Spleen (tissue), 11 donors: Measurements from ENCODE around the gene METRNL. TPM values are rescaled to one million over a fixed set of nuclear protein-coding genes. Genes with fewer than 3 reads are reported as not detected.

Experiments
- DNase-seq: peaks from one replicate; pipeline ENCODE4 v3.0.0-alpha.2; 2020
- H3K27ac ChIP-seq, 8 donors: fragments of 200-600 bp; sonication (generic) in 7 of 8; 1 replicate in 4 of 8; 2 replicates in 4 of 8; pipeline versions ENCODE4 v1.5.0 to v1.8.0; 2016 to 2021; ENCODE audit warnings: inconsistent platforms in 4 of 8, mild to moderate bottlenecking in 4 of 8, moderate library complexity in 1 of 8
- H3K27me3 ChIP-seq, 7 donors: fragments of 200-600 bp; sonication (generic) in 6 of 7; replicated peaks in 1 of 7; 1 replicate in 4 of 7; 2 replicates in 3 of 7; pipeline versions ENCODE4 v1.5.0 to v1.8.0; 2016 to 2021; ENCODE audit warnings: inconsistent platforms in 3 of 7, mild to moderate bottlenecking in 1 of 7
- H3K36me3 ChIP-seq, 6 donors: fragments of 200-600 bp; sonication (generic) in 5 of 6; 1 replicate in 4 of 6; 2 replicates in 2 of 6; pipeline versions ENCODE4 v1.5.0 to v1.8.0; 2016 to 2021; ENCODE audit warnings: inconsistent platforms in 2 of 6
- H3K4me1 ChIP-seq, 6 donors: fragments of 200-600 bp; sonication (generic) in 5 of 6; 1 replicate in 3 of 6; 2 replicates in 3 of 6; pipeline versions ENCODE4 v1.5.0 to v1.8.0; 2016 to 2021; ENCODE audit warnings: inconsistent platforms in 3 of 6
- H3K4me3 ChIP-seq, 8 donors: fragments of 200-600 bp; sonication (generic) in 7 of 8; 1 replicate in 4 of 8; 2 replicates in 4 of 8; pipeline versions ENCODE4 v1.5.0 to v1.8.0; 2016 to 2021; ENCODE audit warnings: inconsistent platforms in 4 of 8, mild to moderate bottlenecking in 4 of 8, moderate library complexity in 2 of 8
- H3K9me3 ChIP-seq, 8 donors: fragments of 200-600 bp; sonication (generic) in 7 of 8; 1 replicate in 4 of 8; 2 replicates in 4 of 8; pipeline versions ENCODE4 v1.5.0 to v1.8.0; 2016 to 2021; ENCODE audit warnings: inconsistent platforms in 4 of 8
- POLR2A ChIP-seq, 3 donors: fragments of 450-650 bp; IDR thresholded peaks; one replicate each; pipeline ENCODE4 v1.5.1; 2017; ENCODE audit warnings: antibody characterized with exemption in 3 of 3, mild to moderate bottlenecking in 1 of 3
- POLR2AphosphoS5 ChIP-seq, 3 donors: sonication (generic); formaldehyde crosslinking; IDR thresholded peaks; one replicate each; pipeline ENCODE4 v1.5.1; 2017; ENCODE audit warnings: antibody characterized with exemption in 3 of 3
- WGBS, 5 donors: extraction: QIAGEN DNeasy Blood & Tissue Kit in 3 of 5; methylation state at CpG; one replicate each; pipeline versions ENCODE4 v1.1.5 to v1.1.7; 2013 to 2018; 5-methylcytosine and 5-hydroxymethylcytosine counted together
- intact Hi-C: fragments of 100-400 bp; cut with DNase I; formaldehyde crosslinking; loops from one replicate; pipeline ENCODE4 v1.15.0; 2023; ENCODE audit warnings: low total_unique reads
- polyA plus RNA-seq, 3 donors: library from polyadenylated mRNA; stranded (reverse); fragments of 200-250 nt; gene quantifications; one replicate each; pipeline ENCODE4 v1.2.1, GENCODE V29; 2013
- total RNA-seq, 7 donors: library from RNA; depleted of rRNA in 3 of 7; stranded (reverse); fragments of >200 nt in 3 of 7; fragmentation: NEBNext Ultra II Directional in 4 of 7; extraction: Animal tissue kit (Norgen Biotek cat#: 25700) in 4 of 7; gene quantifications; one replicate each; pipeline versions ENCODE4 v1.1.0 to v1.2.1, GENCODE V29; 2016 to 2021
- TF ChIP-seq, protein P1 (sequence below), 11 experiments: fragments of 200-600 bp in 7 of 11; fragments of 450-650 bp in 4 of 11; sonication (generic) in 4 of 11; IDR thresholded peaks in 8 of 11; conservative IDR thresholded peaks in 3 of 11; 1 replicate in 7 of 11; 2 replicates in 4 of 11; pipeline versions ENCODE4 v1.4.0 to v1.8.0; 2016 to 2021; ENCODE audit warnings: antibody characterized with exemption in 11 of 11, inconsistent platforms in 4 of 11, mild to moderate bottlenecking in 1 of 11
- donor health status: healthy with polysubstance abuse.
- donor health status: DM: no; HTN: no; CAD: no; lungs with moderate emphysema.
- donor health status: DM: no; HTN: no; CAD: no.
- donor health status: Bipolar disorder and iron deficiency.
- donor health status: healthy.
- donor health status: DM: no; HTN: no; CAD: no.
- donor health status: DM: yes; HTN: yes; CAD: no.

Gene METRNL
- total and polyA plus RNA-seq, 10 donors = 14.7 to 51.2 (median 35.0) TPM

DNA sequence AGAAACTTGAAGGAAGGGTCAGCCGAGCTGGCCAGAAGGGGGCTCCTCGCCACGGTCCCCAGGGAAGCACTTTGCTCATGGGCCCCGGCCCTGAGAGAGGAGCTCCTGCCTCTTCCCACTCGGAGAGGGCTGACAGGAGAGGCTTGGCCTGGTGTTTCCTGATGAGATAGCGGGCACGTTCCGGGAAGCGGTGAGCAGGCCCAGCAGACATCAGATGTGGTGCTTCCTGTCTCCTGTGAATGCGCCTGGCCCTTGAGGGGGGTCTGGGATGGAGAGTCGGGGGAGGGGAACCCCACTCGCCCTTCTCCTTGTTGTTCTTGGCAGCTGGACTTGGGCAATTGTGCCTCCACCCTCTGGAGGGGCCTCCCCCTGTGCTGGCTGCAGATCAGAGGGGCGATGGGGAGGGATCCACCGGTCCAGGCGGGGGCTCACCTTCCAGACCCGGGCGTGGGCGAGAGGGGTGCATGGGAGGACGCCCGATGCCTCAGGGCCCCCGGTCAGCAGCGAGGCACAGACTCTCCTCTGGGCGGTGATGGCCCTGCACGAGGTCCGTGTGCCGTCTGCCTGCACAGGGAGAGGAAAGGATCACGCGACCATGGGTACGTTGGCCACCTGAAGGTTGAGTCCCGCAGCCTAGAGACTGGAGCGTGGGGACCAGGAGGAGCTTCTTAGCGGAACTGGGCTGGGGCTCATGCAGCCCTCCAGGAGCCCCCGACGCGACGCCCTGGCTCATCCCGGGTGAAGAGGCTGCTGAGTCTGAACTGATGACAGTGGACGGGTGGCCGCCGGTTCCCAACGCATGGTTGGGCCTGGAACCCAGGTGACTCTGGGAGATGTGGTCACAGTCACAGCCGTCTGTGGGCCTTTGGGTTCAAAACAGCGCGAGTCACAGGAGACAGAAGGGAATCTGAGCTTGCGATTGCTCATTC, 25.4 kb downstream of the METRNL start:
- no peak for DNase-seq
- WGBS, 5 donors = 78 to 85% (median 81%) methylated on average over 32 to 45 of the region's 45 CpGs
- TF ChIP-seq POLR2AphosphoS5 (IDR thresholded peaks at IDR 0.05) = peak in 1 of 3 donors; percentile 35
- TF ChIP-seq, protein P1, sequence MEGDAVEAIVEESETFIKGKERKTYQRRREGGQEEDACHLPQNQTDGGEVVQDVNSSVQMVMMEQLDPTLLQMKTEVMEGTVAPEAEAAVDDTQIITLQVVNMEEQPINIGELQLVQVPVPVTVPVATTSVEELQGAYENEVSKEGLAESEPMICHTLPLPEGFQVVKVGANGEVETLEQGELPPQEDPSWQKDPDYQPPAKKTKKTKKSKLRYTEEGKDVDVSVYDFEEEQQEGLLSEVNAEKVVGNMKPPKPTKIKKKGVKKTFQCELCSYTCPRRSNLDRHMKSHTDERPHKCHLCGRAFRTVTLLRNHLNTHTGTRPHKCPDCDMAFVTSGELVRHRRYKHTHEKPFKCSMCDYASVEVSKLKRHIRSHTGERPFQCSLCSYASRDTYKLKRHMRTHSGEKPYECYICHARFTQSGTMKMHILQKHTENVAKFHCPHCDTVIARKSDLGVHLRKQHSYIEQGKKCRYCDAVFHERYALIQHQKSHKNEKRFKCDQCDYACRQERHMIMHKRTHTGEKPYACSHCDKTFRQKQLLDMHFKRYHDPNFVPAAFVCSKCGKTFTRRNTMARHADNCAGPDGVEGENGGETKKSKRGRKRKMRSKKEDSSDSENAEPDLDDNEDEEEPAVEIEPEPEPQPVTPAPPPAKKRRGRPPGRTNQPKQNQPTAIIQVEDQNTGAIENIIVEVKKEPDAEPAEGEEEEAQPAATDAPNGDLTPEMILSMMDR (IDR thresholded peaks at IDR 0.05 in 8 of 11, conservative IDR thresholded peaks at IDR 0.05 in 3 of 11) = no peak
- TF ChIP-seq POLR2A (IDR thresholded peaks at IDR 0.05) = no peak
- Histone ChIP-seq H3K36me3 (no peaks in the 10 kb centered on the region), H3K4me1 (peaks cover under 1 to 41% (median 22%) of the 10 kb centered on the region in 6 donors), H3K9me3 (no peaks in the 10 kb centered on the region), H3K27ac (peak overlapping the region in 1 of 8 donors; percentile 47), H3K4me3 (no peak overlapping the region), H3K27me3 (peaks cover 0 to 80% (median 12%) of the 10 kb centered on the region in 7 donors)
- intact Hi-C loops = no loop called here

DNA sequence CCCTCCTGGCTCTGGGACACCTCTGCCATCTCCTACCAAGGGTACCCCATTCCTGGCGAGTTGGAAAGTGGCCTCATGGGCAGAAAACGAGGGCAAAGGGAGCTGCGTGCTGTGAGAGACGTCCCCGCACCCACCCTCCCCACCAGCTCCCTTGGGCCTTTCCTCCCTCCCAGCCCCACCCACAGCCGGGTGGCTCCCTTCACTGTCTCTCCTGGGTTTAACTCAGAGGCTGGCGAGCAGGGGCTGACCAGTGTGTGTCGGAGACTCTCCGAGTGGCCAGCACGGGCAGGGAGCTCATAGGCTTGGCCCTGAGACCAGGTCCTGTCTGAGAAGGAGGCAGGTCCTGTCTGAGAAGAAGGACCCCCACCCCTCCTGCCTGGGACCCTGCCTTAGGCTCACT, 26.1 kb downstream of the METRNL start:
- no peak overlapping the region for H3K4me3 ChIP-seq

DNA sequence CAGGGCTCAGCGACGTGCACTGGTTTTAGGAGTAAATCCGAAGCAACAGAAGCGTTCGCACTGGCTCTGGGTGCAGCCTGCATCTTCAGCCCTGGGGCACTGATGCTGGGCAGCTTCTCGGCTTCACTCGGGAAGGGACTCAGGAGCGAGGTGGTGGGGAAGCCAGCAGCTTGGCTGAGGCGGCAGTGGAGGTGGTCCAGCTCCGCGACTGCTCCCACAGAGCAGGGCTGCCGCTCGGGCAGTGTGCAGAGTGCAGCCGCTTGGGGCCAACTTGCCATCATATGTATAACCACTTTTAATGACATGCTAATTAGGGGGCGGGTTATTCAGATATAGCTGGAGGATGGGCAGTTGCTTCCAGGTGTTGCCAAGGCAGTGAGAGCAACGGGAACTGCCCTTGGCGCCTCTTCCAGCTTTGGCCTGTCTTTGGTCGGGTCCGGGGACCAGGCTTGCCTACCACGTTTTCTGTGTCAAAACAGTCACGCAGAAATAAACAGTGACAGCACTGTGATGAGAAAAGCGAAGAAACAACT, 26.7 kb downstream of the METRNL start:
- Histone ChIP-seq H3K4me3 (no peak overlapping the region), H3K36me3 (no peaks in the 10 kb centered on the region), H3K9me3 (no peaks in the 10 kb centered on the region), H3K27me3 (peaks cover 0 to 73% (median 4%) of the 10 kb centered on the region in 7 donors), H3K27ac (no peak overlapping the region), H3K4me1 (peaks cover 0 to 43% (median 18%) of the 10 kb centered on the region in 6 donors)
- no peak for DNase-seq
- 74 to 92% (median 86%) methylated on average over 15 to 22 of the region's 22 CpGs for WGBS, 5 donors
- TF ChIP-seq POLR2AphosphoS5 (IDR thresholded peaks at IDR 0.05) (no peak), POLR2A (IDR thresholded peaks at IDR 0.05) (no peak)
- TF ChIP-seq, protein P1 (IDR thresholded peaks at IDR 0.05 in 8 of 11, conservative IDR thresholded peaks at IDR 0.05 in 3 of 11) = no peak
- intact Hi-C loops = no loop called here

More for the DNA sequence above, 26.1 kb downstream of the METRNL start:
- 59 to 80% (median 77%) methylated on average over 10 of the region's 10 CpGs for WGBS, 5 donors
- H3K9me3 ChIP-seq = no peaks in the 10 kb centered on the region
- no peak for TF ChIP-seq POLR2A (IDR thresholded peaks at IDR 0.05)
- TF ChIP-seq POLR2AphosphoS5 (IDR thresholded peaks at IDR 0.05) = no peak
- TF ChIP-seq, protein P1 (IDR thresholded peaks at IDR 0.05 in 8 of 11, conservative IDR thresholded peaks at IDR 0.05 in 3 of 11) = no peak
- no peak for DNase-seq
- H3K36me3 ChIP-seq = no peaks in the 10 kb centered on the region
- intact Hi-C loops = no loop called here
- H3K27me3 ChIP-seq = peaks cover 0 to 78% (median 6%) of the 10 kb centered on the region in 7 donors
- H3K27ac ChIP-seq = no peak overlapping the region
- H3K4me1 ChIP-seq = peaks cover 0 to 42% (median 19%) of the 10 kb centered on the region in 6 donors
